Neural progenitor cell (in vitro differentiated cells): ENCODE data around the gene NEAT1. TPM values are rescaled to one million over a fixed set of nuclear protein-coding genes. Genes with fewer than 3 reads are reported as not detected.

ENCODE experiments used
- DNase-seq: peaks from one replicate; pipeline ENCODE4 v3.0.0-alpha.2; 2016; ENCODE audit warnings: low spot score
- H2AFZ ChIP-seq: fragments of 200-600 bp; sonication (generic); replicated peaks from 2 replicates; pipeline ENCODE4 v1.6.1; 2016; ENCODE audit warnings: antibody characterized with exemption
- H3F3A ChIP-seq: fragments of 200-600 bp; sonication (generic); 2 replicates; pipeline ENCODE4 v1.6.1; 2016; ENCODE audit warnings: antibody characterized with exemption, low read depth
- H3K27ac ChIP-seq: fragments of 200-600 bp; sonication (generic); 2 replicates; pipeline ENCODE4 v1.5.1; 2016; ENCODE audit warnings: mild to moderate bottlenecking
- H3K27me3 ChIP-seq: fragments of 200-600 bp; sonication (generic); 2 replicates; pipeline ENCODE4 v1.6.1; 2016; ENCODE audit warnings: mild to moderate bottlenecking, moderate library complexity
- H3K36me3 ChIP-seq: fragments of 200-600 bp; sonication (generic); 2 replicates; pipeline ENCODE4 v1.5.1; 2016
- H3K4me1 ChIP-seq: fragments of 200-600 bp; sonication (generic); 2 replicates; pipeline ENCODE4 v1.6.1; 2016; ENCODE audit warnings: mixed run types
- H3K4me2 ChIP-seq: fragments of 200-600 bp; sonication (generic); 2 replicates; pipeline ENCODE4 v1.6.1; 2016
- H3K4me3 ChIP-seq: fragments of 200-600 bp; sonication (generic); 2 replicates; pipeline ENCODE4 v1.5.1; 2016
- H3K79me2 ChIP-seq: fragments of 200-600 bp; sonication (generic); 2 replicates; pipeline ENCODE4 v1.6.1; 2016; ENCODE audit warnings: low read depth
- H3K9ac ChIP-seq: fragments of 200-600 bp; sonication (generic); 2 replicates; pipeline ENCODE4 v1.6.1; 2016
- H3K9me3 ChIP-seq: fragments of 200-600 bp; sonication (generic); 2 replicates; pipeline ENCODE4 v1.5.1; 2016; ENCODE audit warnings: low read depth
- H4K20me1 ChIP-seq: fragments of 200-600 bp; sonication (generic); 2 replicates; pipeline ENCODE4 v1.6.1; 2016; ENCODE audit warnings: low read depth
- H3K27ac Mint-ChIP-seq: 3 replicates; pipeline ENCODE4 v1.8.0; 2021; ENCODE audit warnings: mixed read lengths
- H3K27me3 Mint-ChIP-seq: 2 replicates; pipeline ENCODE4 v1.8.0; 2022; ENCODE audit warnings: low read depth, mild to moderate bottlenecking, inconsistent platforms, moderate library complexity, mixed read lengths; ENCODE audit not compliant: insufficient read depth
- H3K36me3 Mint-ChIP-seq: 3 replicates; pipeline ENCODE4 v1.8.0; 2021; ENCODE audit warnings: mixed read lengths
- H3K4me1 Mint-ChIP-seq: 3 replicates; pipeline ENCODE4 v1.8.0; 2021; ENCODE audit warnings: mixed read lengths
- H3K4me3 Mint-ChIP-seq: 3 replicates; pipeline ENCODE4 v1.8.0; 2021; ENCODE audit warnings: mild to moderate bottlenecking, moderate library complexity, mixed read lengths
- H3K9me3 Mint-ChIP-seq: 3 replicates; pipeline ENCODE4 v1.8.0; 2020; ENCODE audit warnings: mixed read lengths
- CTCF ChIP-seq: fragments of 200-600 bp; sonication (generic); IDR thresholded peaks from 2 replicates; pipeline ENCODE4 v1.5.1; 2017; ENCODE audit warnings: antibody characterized with exemption, mild to moderate bottlenecking
- EZH2 ChIP-seq: fragments of 200-600 bp; sonication (generic); IDR thresholded peaks from 2 replicates; pipeline ENCODE4 v1.6.1; 2017; ENCODE audit warnings: antibody characterized with exemption, mild to moderate bottlenecking, moderate library complexity
- EZH2phosphoT487 ChIP-seq: fragments of 200-600 bp; sonication (generic); IDR thresholded peaks from 2 replicates; pipeline ENCODE4 v1.6.1; 2017; ENCODE audit warnings: antibody characterized with exemption
- total RNA-seq: library from RNA; depleted of rRNA; stranded (reverse); fragments of >200 nt; gene quantifications from 2 replicates; pipeline ENCODE4 v1.2.3, GENCODE V29; 2015; ENCODE audit warnings: low replicate concordance

The NEAT1 gene
- total RNA-seq, 1 donor from 2014 or later: 4.0 TPM

GRCh38 chr11:65401803-65402248 is 20.8 kb upstream of the NEAT1 start:
- peaks cover 6% of the 10 kb centered on the region for H3K27me3 Mint-ChIP-seq

GRCh38 chr11:65402790-65403189 is 19.8 kb upstream of the NEAT1 start:
- Histone ChIP-seq H3K36me3 (no peaks in the 10 kb centered on the region), H3K4me2 (no peak overlapping the region), H3K4me3 (no peak overlapping the region), H3K79me2 (no peaks in the 10 kb centered on the region), H4K20me1 (no peaks in the 10 kb centered on the region), H3K9ac (no peak overlapping the region), H3K9me3 (no peaks in the 10 kb centered on the region), H3K4me1 (no peaks in the 10 kb centered on the region), H3F3A (no peaks in the 10 kb centered on the region), H3K27me3 (no peaks in the 10 kb centered on the region), H2AFZ (no peak overlapping the region), H3K27ac (no peak overlapping the region)
- Mint-ChIP-seq H3K27ac (no peak overlapping the region), H3K9me3 (no peaks in the 10 kb centered on the region), H3K36me3 (peaks cover 9% of the 10 kb centered on the region), H3K4me1 (peaks cover 4% of the 10 kb centered on the region), H3K4me3 (no peak overlapping the region), H3K27me3 (peaks cover 6% of the 10 kb centered on the region)
- DNase-seq: no peak
- no peak for TF ChIP-seq EZH2
- no peak for TF ChIP-seq EZH2phosphoT487
- no peak for TF ChIP-seq CTCF

More at GRCh38 chr11:65401803-65402248, 20.8 kb upstream of the NEAT1 start:
- Histone ChIP-seq H2AFZ (no peak overlapping the region), H3K9me3 (no peaks in the 10 kb centered on the region), H3K4me2 (no peak overlapping the region), H3K4me1 (no peaks in the 10 kb centered on the region), H3K9ac (no peak overlapping the region), H3K27me3 (no peaks in the 10 kb centered on the region), H3K27ac (no peak overlapping the region), H4K20me1 (no peaks in the 10 kb centered on the region), H3K79me2 (no peaks in the 10 kb centered on the region), H3K4me3 (no peak overlapping the region), H3F3A (no peaks in the 10 kb centered on the region), H3K36me3 (no peaks in the 10 kb centered on the region)
- Mint-ChIP-seq H3K9me3 (no peaks in the 10 kb centered on the region), H3K27ac (no peak overlapping the region), H3K4me1 (peaks cover 4% of the 10 kb centered on the region), H3K36me3 (peaks cover 13% of the 10 kb centered on the region), H3K4me3 (peak overlapping the region; percentile 5)
- TF ChIP-seq EZH2phosphoT487 (no peak), EZH2 (no peak)
- no peak for DNase-seq

GRCh38 chr11:65403607-65404121 is 18.9 kb upstream of the NEAT1 start:
- TF ChIP-seq EZH2: no peak
- no peak for TF ChIP-seq CTCF
- TF ChIP-seq EZH2phosphoT487: no peak
- Mint-ChIP-seq H3K27me3 (peaks cover 5% of the 10 kb centered on the region), H3K4me3 (no peak overlapping the region), H3K9me3 (no peaks in the 10 kb centered on the region), H3K27ac (no peak overlapping the region), H3K36me3 (peaks cover 9% of the 10 kb centered on the region), H3K4me1 (peaks cover 7% of the 10 kb centered on the region)
- Histone ChIP-seq H2AFZ (no peak overlapping the region), H3K9me3 (no peaks in the 10 kb centered on the region), H3F3A (no peaks in the 10 kb centered on the region), H4K20me1 (no peaks in the 10 kb centered on the region), H3K4me1 (no peaks in the 10 kb centered on the region), H3K79me2 (no peaks in the 10 kb centered on the region), H3K27me3 (no peaks in the 10 kb centered on the region), H3K9ac (no peak overlapping the region), H3K36me3 (no peaks in the 10 kb centered on the region), H3K27ac (no peak overlapping the region), H3K4me3 (no peak overlapping the region), H3K4me2 (no peak overlapping the region)
- DNase-seq: no peak

GRCh38 chr11:65404210-65404609 is 18.4 kb upstream of the NEAT1 start:
- H3K27ac Mint-ChIP-seq: no peak overlapping the region
- DNase-seq: no peak
- peaks cover 10% of the 10 kb centered on the region for H3K36me3 Mint-ChIP-seq
- H3K4me3 Mint-ChIP-seq: no peak overlapping the region
- H2AFZ ChIP-seq: no peak overlapping the region
- H3K27ac ChIP-seq: no peak overlapping the region
- H4K20me1 ChIP-seq: no peaks in the 10 kb centered on the region
- H3K9ac ChIP-seq: no peak overlapping the region
- H3F3A ChIP-seq: no peaks in the 10 kb centered on the region
- no peaks in the 10 kb centered on the region for H3K9me3 Mint-ChIP-seq
- H3K4me1 Mint-ChIP-seq: peaks cover 7% of the 10 kb centered on the region
- H3K4me2 ChIP-seq: no peak overlapping the region
- no peaks in the 10 kb centered on the region for H3K27me3 ChIP-seq
- H3K36me3 ChIP-seq: no peaks in the 10 kb centered on the region
- H3K27me3 Mint-ChIP-seq: peaks cover 3% of the 10 kb centered on the region
- TF ChIP-seq CTCF (no peak), EZH2phosphoT487 (no peak), EZH2 (no peak)
- H3K4me1 ChIP-seq: no peaks in the 10 kb centered on the region
- H3K4me3 ChIP-seq: no peak overlapping the region
- H3K79me2 ChIP-seq: no peaks in the 10 kb centered on the region
- no peaks in the 10 kb centered on the region for H3K9me3 ChIP-seq
